ENCODE data around the gene IGFL3. TPM values are rescaled to one million over a fixed set of nuclear protein-coding genes. Genes with fewer than 3 reads are reported as not detected.
A peak's percentile ranks its signal among the peaks of the same experiment; 100 is the strongest.
"Not testable (repeated sequence)": the region's sequence is repeated elsewhere in the genome, so short reads cannot be mapped to it uniquely, and the experiment has no call there.

The IGFL3 gene
- total RNA-seq, 2 donors from 2014 or later, result not detected

DNA sequence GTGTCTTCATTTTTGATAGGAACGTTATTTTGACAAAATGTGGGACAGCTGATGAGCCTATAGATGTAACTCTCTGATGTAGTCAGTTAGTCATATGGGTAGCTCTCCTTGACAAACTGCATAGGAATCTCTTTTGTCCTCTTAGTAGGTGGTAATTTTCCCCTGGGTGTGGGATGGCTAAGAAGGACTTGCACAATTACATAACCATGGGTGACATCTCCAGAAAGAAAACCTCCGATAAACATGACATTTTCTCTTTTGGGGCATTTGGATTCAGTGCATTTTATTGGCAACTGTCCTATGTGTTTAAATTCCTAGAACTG, 41.8 kb downstream of the IGFL3 start:
- Histone ChIP-seq H3K27me3 (no peaks in the 10 kb centered on the region), H3K4me1 (no peaks in the 10 kb centered on the region), H3K4me3 (no peak overlapping the region), H3K9me3 (no peaks in the 10 kb centered on the region), H3K27ac (no peak overlapping the region), H3K9ac (ENCODE audit: low read depth in 2 of 2, low read length in 2 of 2) (no peak overlapping the region), H3K36me3 (no peaks in the 10 kb centered on the region)
- TF ChIP-seq, protein P1, sequence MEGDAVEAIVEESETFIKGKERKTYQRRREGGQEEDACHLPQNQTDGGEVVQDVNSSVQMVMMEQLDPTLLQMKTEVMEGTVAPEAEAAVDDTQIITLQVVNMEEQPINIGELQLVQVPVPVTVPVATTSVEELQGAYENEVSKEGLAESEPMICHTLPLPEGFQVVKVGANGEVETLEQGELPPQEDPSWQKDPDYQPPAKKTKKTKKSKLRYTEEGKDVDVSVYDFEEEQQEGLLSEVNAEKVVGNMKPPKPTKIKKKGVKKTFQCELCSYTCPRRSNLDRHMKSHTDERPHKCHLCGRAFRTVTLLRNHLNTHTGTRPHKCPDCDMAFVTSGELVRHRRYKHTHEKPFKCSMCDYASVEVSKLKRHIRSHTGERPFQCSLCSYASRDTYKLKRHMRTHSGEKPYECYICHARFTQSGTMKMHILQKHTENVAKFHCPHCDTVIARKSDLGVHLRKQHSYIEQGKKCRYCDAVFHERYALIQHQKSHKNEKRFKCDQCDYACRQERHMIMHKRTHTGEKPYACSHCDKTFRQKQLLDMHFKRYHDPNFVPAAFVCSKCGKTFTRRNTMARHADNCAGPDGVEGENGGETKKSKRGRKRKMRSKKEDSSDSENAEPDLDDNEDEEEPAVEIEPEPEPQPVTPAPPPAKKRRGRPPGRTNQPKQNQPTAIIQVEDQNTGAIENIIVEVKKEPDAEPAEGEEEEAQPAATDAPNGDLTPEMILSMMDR (IDR thresholded peaks at IDR 0.05), result no peak
- no peak for DNase-seq
- intact Hi-C loops (cut with DNase I), result loop anchor here (2.0 to 5.0 kb wide), 2 partner anchors 106 to 185 kb away; no protein-coding TSS in a partner anchor

GRCh38 chr19:46081928-46082727, 42.4 kb downstream of the IGFL3 start:
- H3K4me3 ChIP-seq, result no peak overlapping the region
- no peak overlapping the region for H3K27ac ChIP-seq
- intact Hi-C loops (cut with DNase I), result loop anchor here (2.0 to 5.0 kb wide), 2 partner anchors 107 to 185 kb away; no protein-coding TSS in a partner anchor
- peaks cover 6% of the 10 kb centered on the region for H3K27me3 ChIP-seq
- no peaks in the 10 kb centered on the region for H3K9me3 ChIP-seq
- no peaks in the 10 kb centered on the region for H3K4me1 ChIP-seq
- DNase-seq, result peak; percentile 35
- no peaks in the 10 kb centered on the region for H3K36me3 ChIP-seq
- TF ChIP-seq, protein P1 (IDR thresholded peaks at IDR 0.05), result peak; percentile 62
- no peak overlapping the region for H3K9ac ChIP-seq (ENCODE audit: low read depth in 2 of 2, low read length in 2 of 2)

- H3K4me3 ChIP-seq, result no peak overlapping the region
- intact Hi-C loops (cut with DNase I), result loop anchor here (5.0 kb wide), 1 partner anchor 187 kb away; no protein-coding TSS in a partner anchor
- DNase-seq, result no peak
- TF ChIP-seq, protein P1 (IDR thresholded peaks at IDR 0.05), result no peak
- no peak overlapping the region for H3K9ac ChIP-seq (ENCODE audit: low read depth in 2 of 2, low read length in 2 of 2)
- no peak overlapping the region for H3K27ac ChIP-seq
- no peaks in the 10 kb centered on the region for H3K4me1 ChIP-seq
- peaks cover 18% of the 10 kb centered on the region for H3K27me3 ChIP-seq
- H3K36me3 ChIP-seq, result no peaks in the 10 kb centered on the region
- H3K9me3 ChIP-seq, result no peaks in the 10 kb centered on the region
Measured at GRCh38 chr19:46080561-46080960, 43.9 kb downstream of the IGFL3 start.

DNA sequence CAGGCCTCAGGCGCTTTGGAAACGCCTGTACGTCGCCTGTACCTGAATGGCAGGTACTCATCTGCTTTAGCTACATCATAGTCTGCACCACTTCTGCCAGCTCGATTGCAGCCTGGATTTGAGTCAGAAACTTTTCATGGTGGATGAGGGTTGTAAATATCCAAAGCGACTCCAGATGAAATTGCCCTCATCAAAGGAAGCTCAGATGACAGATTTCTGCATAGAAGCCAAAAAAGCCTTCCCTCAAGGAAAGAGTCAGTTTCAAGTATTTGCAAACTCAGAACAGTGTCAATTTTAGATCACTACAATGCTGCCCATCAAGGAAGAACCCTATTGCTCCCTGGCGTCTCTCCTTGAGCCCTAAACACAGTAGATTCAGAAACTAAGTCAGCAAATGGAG, 44.9 kb downstream of the IGFL3 start:
- intact Hi-C loops (cut with DNase I), result no loop called here

DNA sequence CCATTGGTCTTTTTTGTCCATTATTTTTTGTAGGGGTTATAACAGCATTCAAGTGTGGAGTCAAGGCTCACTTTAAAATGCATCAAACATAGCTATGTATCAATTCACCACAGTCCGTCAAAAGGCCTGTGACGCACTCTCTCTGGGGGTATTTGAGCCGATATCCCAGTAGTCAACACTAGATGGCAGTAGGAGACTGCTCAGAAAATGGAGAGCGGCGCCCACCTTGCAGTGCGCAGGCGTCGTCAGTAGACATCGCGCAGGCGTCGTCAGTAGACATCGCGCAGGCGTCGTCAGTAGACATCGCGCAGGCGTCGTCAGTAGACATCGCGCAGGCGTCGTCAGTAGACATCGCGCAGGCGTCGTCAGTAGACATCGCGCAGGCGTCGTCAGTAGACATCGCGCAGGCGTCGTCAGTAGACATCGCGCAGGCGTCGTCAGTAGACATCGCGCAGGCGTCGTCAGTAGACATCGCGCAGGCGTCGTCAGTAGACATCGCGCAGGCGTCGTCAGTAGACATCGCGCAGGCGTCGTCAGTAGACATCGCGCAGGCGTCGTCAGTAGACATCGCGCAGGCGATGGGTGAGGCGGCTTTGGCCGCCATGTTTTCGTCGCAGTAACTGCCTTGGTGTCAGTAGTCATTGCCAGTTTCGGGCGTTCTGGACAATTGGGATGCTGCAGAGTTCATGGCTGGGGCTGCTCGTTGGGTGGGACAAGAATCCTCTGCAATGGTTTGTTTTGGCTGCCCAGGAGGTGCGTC, 45.7 kb downstream of the IGFL3 start:
- H3K27me3 ChIP-seq, result peaks cover 18% of the 10 kb centered on the region
- H3K27ac ChIP-seq; H3K4me3 ChIP-seq; H3K9ac ChIP-seq (ENCODE audit: low read depth in 2 of 2, low read length in 2 of 2); intact Hi-C loops (cut with DNase I); H3K9me3 ChIP-seq; H3K4me1 ChIP-seq; H3K36me3 ChIP-seq: not testable (repeated sequence)
- TF ChIP-seq, protein P1 (IDR thresholded peaks at IDR 0.05), result peak; percentile 34
- DNase-seq, result peak; percentile 30

More for the DNA sequence above, 44.9 kb downstream of the IGFL3 start:
- no peaks in the 10 kb centered on the region for H3K36me3 ChIP-seq
- peaks cover 18% of the 10 kb centered on the region for H3K27me3 ChIP-seq
- H3K27ac ChIP-seq, result no peak overlapping the region
- DNase-seq, result no peak
- H3K9me3 ChIP-seq, result no peaks in the 10 kb centered on the region
- H3K4me1 ChIP-seq, result no peaks in the 10 kb centered on the region
- no peak overlapping the region for H3K9ac ChIP-seq (ENCODE audit: low read depth in 2 of 2, low read length in 2 of 2)
- TF ChIP-seq, protein P1 (IDR thresholded peaks at IDR 0.05), result no peak
- no peak overlapping the region for H3K4me3 ChIP-seq

Data from colonic mucosa (tissue), 4 donors.